Activated effector memory CD4-positive, alpha-beta T cell treated with Interleukin-2 at 50 U/mL for 16 hours (primary cell): ENCODE data around the gene BAG1.

Source experiments
- DNase-seq: peaks from one replicate; pipeline ENCODE4 v3.0.0-alpha.2; 2020

The BAG1 gene

DNA sequence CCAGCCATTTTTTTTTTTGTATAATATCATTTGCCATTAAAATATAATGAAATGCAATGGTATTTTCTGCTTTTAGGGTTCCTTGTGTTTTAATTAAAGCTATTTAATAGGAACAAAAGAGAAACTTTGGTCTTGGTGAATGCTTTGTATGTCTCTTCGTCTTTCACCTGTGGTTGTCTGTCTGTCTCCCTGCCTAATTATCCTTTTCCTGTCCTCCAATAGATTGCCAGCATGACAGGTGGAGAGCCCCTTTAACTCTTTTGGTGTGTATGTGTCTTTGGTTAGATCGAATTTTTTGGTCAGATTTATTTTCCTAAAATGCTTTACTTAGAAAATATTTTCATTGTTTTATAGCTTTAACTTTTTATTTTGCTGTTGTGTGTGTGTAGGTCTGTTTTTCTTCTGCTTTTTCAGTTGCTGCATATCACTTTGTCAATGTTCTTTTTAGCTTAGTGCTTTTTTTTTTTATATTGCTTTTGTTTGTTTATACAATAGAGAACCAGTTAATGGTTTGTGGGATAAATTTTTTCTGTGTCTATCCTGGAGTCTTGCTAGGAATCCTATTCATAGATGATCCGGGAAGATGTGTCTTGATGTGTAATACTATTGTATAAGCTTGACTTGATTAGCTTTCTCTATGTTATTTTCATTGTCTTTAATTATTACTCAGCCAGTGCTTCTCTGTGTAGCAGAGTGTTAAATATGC, 8.9 kb upstream of the BAG1 start:
- no peak for DNase-seq

GRCh38 chr9:33272061-33272460, 7.6 kb upstream of the BAG1 start:
- DNase-seq = no peak

DNA sequence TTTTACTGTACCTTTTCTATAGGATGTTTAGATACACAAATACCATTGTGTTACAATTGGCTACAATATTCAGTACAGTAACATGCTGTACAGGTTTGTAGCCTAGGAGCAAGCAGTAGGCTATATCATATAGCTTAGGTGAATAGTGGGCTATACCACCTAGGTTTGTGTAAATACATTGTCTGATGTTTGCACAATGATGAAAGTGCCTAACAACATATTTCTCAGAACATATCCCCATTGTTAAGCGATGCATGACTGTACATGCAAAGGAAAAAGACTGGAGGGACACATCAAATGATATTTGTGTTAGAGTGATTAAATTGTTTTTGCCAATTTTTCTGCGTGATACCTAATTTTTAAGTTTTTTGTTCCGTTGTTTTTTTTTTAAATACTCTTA, 5.6 kb upstream of the BAG1 start:
- DNase-seq = no peak

- no peak for DNase-seq
These were observed 2.8 kb upstream of the BAG1 start for GRCh38 chr9:33267151-33267767.

DNA sequence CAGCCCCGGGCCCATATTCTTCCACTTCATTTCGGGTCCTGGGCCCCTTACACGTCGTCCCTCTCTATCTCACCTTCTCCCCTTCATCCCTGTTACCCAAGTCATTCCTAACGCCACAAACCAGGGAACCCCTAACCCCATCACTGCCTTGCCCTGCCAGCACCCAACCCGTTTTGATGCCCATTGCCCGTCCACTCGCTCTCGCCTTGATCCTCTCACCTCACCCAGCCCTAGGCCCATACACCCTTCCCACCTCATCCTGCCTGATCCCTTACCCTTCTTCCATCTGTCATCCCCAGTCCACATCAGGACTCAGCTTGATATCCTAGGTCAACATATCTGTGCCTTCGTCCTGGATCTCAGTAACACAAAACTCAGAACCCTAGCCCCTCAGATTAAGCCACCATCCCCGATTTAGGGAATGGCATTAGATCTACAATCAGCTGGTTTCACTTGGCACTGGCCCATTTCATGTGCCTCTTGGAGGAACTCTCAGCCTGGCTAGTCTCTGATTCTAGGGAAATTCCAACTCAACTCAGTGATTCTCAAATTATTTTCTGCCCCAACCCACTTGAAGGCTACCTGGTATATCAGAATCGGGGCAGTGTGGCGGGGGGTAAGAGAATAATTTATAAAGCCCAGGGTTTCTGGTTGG, 830 bp upstream of the BAG1 start:
- no peak for DNase-seq

GRCh38 chr9:33264003-33264472, 470 bp downstream of the BAG1 start:
- peak; percentile 13 for DNase-seq

DNA sequence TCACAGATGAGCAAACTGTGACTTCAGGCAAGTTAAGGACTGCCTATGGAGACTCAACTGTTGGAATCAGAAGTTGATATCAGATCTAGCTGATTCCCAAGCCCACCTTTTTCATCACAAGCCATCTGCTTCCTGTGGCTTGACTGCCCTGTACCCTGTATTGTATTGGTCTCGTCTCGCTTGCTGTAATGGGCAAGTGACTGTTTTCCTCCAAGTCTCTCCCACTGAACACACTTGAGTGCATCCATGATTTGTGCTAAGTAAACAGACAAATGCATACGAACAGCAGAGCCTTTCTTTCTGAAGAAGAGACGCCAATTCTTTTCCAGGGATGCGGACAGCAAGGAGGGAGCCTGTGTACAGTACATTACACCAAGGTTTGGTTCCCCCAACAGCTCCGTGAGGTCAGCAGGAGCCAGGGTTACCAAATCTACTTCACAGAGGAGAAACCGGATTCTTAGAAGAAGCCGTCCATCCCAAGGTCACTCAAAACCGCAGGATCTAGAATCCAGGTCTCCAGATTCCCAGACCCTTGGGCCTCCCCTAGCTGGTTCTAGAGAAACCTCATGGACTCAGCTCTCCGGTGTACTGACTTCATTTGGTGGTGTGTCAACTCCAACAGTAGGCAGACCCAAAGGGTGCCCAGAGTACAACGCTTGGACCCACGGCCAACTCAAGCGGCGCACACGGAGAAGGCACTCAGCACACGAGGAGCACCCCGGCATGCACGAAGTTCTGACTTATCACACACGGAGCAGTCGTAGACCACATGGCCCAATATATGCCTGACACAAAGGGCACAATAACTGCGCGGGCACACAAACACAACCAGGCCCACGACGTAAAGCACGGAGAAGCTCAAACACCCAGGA, 1.1 kb downstream of the BAG1 start:
- DNase-seq = no peak

DNA sequence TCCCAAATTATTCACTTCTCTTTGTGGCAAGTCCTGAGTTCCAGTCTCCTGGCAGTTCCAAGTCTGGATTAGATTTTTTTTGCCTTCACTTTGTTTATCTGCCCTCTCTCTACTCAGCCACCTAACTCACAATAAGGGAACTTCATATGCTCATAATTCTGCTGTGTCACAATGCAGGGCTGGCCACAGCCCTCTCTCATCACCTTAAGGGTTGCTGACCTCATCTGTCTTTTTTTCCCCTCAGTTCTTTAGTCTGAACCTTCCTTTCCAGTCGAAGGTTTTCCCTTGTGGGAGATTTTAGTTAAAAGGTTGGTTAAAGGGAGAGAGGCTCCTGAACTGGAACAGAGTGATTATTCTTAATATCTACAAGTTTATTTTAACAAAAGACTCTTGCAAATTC, 4.1 kb downstream of the BAG1 start:
- DNase-seq = no peak

- DNase-seq = no peak
These were observed 7.2 kb downstream of the BAG1 start for GRCh38 chr9:33257276-33257675.

GRCh38 chr9:33256236-33256635, 8.3 kb downstream of the BAG1 start:
- no peak for DNase-seq

GRCh38 chr9:33255471-33255870, 9.0 kb downstream of the BAG1 start:
- DNase-seq = no peak

- DNase-seq = no peak
These were observed 9.5 kb downstream of the BAG1 start for GRCh38 chr9:33255014-33255413.

- no peak for DNase-seq
These were observed 10.3 kb downstream of the BAG1 start for GRCh38 chr9:33254211-33254610.

DNA sequence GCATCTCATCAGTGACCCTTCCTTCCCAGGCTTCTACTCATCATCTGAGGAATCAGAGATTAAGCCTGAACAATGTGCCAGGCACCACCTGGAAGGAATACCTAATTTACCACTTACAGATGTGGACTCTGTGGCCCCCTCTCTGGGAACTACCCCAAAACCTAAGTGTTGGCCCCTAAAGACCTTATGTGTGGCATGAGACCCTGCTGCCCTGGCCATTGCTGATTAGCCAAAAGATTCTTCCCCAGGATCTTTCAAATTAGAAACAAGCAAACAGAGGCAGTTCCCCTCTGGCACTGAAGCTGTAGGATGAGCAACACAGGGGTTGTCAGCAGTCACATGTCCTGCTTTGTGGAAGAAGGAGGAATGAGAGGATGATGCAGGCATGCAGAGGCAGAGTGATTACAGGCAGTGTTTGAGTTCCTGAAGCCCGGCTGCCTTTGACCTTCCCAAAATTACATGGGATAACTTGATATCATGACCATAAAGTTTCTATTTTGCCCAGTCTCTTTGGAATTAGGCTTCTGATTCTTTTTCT, 14.0 kb downstream of the BAG1 start:
- no peak for DNase-seq

GRCh38 chr9:33249983-33250382, 14.5 kb downstream of the BAG1 start:
- no peak for DNase-seq

- DNase-seq = no peak
These were observed 15.3 kb downstream of the BAG1 start for GRCh38 chr9:33249087-33249658.

- no peak for DNase-seq
These were observed 15.9 kb downstream of the BAG1 start for GRCh38 chr9:33248606-33249005.

GRCh38 chr9:33246269-33246860, 18.1 kb downstream of the BAG1 start:
- DNase-seq = no peak

GRCh38 chr9:33245341-33245740, 19.2 kb downstream of the BAG1 start:
- no peak for DNase-seq

- no peak for DNase-seq
These were observed 20.2 kb downstream of the BAG1 start for GRCh38 chr9:33244137-33244784.

DNA sequence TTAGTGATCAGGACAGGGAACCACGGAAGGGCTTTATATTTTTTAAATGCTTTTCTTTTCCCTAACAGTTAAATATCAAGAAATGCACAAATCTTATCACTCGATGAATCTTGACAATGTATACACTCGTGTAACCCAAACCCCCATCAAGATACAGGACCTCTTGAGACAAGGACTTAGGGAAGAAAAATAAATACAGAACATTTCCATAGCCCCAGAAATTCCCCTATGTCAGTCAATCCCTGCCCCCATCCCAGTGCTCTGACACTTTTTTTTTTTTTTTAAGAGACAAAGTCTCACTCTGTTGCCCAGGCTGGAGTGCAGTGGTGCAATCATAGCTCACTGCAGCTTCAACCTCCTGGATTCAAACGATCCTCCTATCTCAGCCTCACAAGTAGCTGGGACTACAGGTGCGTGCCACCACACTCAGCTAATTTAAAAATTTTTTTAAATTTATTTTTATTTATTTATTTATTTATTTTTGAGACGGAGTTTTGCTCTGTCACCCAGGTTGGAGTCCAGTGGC, 21.8 kb downstream of the BAG1 start:
- DNase-seq = no peak
